Stimulated activated memory B cell treated with anti-CD40 and anti-IgM and Interleukin-4, amounts not matched to agents 10 μg/mL and 1 μg/mL and 100 μg/mL, for 72 hours (primary cell): Measurements from ENCODE around the gene PLEKHS1.
"Not testable (repeated sequence)": the region's sequence is repeated elsewhere in the genome, so short reads cannot be mapped to it uniquely, and the experiment has no call there.

Experiments used
- ATAC-seq: fragments of 150-1000 bp; cut with Tn5 transposase; 2 replicates; pipeline ENCODE4 v1.10.0; 2021
- H3K27ac Mint-ChIP-seq: one replicate; pipeline ENCODE4 v1.8.0; 2022; ENCODE audit warnings: mild to moderate bottlenecking, mixed read lengths
- H3K27me3 Mint-ChIP-seq: one replicate; pipeline ENCODE4 v1.8.0; 2022; ENCODE audit warnings: mixed read lengths
- H3K36me3 Mint-ChIP-seq: one replicate; pipeline ENCODE4 v1.8.0; 2022; ENCODE audit warnings: mixed read lengths
- H3K4me1 Mint-ChIP-seq: one replicate; pipeline ENCODE4 v1.8.0; 2022; ENCODE audit warnings: mixed read lengths
- H3K4me3 Mint-ChIP-seq: one replicate; pipeline ENCODE4 v1.8.0; 2022; ENCODE audit warnings: mild to moderate bottlenecking, moderate library complexity, mixed read lengths
- H3K9me3 Mint-ChIP-seq: one replicate; pipeline ENCODE4 v1.8.0; 2022; ENCODE audit warnings: mixed read lengths

Gene PLEKHS1

DNA sequence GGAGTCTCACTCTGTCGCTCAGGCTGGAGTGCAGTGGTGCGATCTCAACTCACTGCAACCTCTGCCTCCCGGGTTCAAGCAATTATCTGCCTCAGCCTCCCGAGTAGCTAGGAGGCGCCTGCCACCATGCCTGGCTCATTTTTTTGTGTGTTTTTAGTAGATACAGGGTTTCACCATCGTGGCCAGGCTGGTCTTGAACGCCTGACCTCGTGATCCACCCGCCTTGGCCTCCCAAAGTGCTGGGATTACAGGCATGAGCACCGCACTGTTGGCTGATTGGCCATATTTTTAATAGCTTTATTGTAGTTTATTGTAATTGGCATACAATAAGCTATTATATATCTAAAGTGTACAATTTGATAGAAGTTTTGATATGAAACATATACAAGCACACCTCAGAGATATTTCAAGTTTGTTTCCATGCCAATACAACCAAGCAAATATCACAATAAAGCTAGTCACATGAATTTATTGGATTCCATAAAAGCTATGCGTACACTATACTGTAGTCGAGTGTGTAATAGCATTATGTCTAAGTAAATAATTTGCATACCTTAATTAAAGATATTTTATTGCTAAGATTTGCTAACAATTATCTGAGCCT is 5.6 kb downstream of the PLEKHS1 start:
- peaks cover 36% of the 10 kb centered on the region for H3K27me3 Mint-ChIP-seq
- ATAC-seq, result no peak
- no peaks in the 10 kb centered on the region for H3K36me3 Mint-ChIP-seq

GRCh38 chr10:113762083-113762482 is 10.6 kb downstream of the PLEKHS1 start:
- ATAC-seq, result no peak
- Mint-ChIP-seq H3K36me3 (peaks cover 6% of the 10 kb centered on the region), H3K4me3 (no peak overlapping the region), H3K27ac (no peak overlapping the region), H3K4me1 (no peaks in the 10 kb centered on the region), H3K27me3 (peaks cover 27% of the 10 kb centered on the region), H3K9me3 (peaks cover 6% of the 10 kb centered on the region)

More for the DNA sequence above, 5.6 kb downstream of the PLEKHS1 start:
- no peaks in the 10 kb centered on the region for H3K4me1 Mint-ChIP-seq
- no peak overlapping the region for H3K27ac Mint-ChIP-seq
- no peak overlapping the region for H3K4me3 Mint-ChIP-seq
- H3K9me3 Mint-ChIP-seq, result no peaks in the 10 kb centered on the region

DNA sequence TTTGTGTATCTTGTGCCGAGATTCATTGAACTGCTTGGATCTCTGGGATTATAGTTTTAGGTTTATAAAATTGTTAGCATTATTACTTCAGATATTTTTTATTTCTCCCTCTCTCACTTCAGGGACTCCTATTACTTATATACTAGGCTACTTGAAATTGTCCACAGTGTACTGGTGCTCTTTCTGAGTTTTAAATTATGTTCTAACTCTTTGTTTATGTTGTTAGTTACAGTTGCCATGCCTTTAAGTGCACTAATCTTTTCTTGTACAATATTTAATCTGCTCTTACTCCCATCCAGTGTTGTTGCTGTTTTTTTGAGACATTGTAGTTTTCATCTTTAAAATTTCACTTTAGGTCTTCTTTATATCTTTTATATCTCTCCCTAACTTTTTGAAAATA is 13.1 kb downstream of the PLEKHS1 start:
- Mint-ChIP-seq H3K4me1 (no peaks in the 10 kb centered on the region), H3K4me3 (no peak overlapping the region), H3K27me3 (peaks cover 48% of the 10 kb centered on the region), H3K9me3 (peaks cover 6% of the 10 kb centered on the region), H3K36me3 (peaks cover 6% of the 10 kb centered on the region), H3K27ac (no peak overlapping the region)
- no peak for ATAC-seq

- no peaks in the 10 kb centered on the region for H3K4me1 Mint-ChIP-seq
- peaks cover 6% of the 10 kb centered on the region for H3K9me3 Mint-ChIP-seq
- no peak overlapping the region for H3K27ac Mint-ChIP-seq
- no peak for ATAC-seq
- peaks cover 6% of the 10 kb centered on the region for H3K36me3 Mint-ChIP-seq
- H3K4me3 Mint-ChIP-seq, result no peak overlapping the region
- peaks cover 61% of the 10 kb centered on the region for H3K27me3 Mint-ChIP-seq
Observed at GRCh38 chr10:113765910-113766309, 14.4 kb downstream of the PLEKHS1 start.

- Mint-ChIP-seq H3K36me3 (peaks cover 6% of the 10 kb centered on the region), H3K27ac (no peak overlapping the region), H3K4me3 (no peak overlapping the region), H3K4me1 (no peaks in the 10 kb centered on the region), H3K27me3 (peaks cover 68% of the 10 kb centered on the region), H3K9me3 (peaks cover 6% of the 10 kb centered on the region)
- no peak for ATAC-seq
Observed at GRCh38 chr10:113767222-113767621, 15.7 kb downstream of the PLEKHS1 start.

- no peaks in the 10 kb centered on the region for H3K9me3 Mint-ChIP-seq
- ATAC-seq, result no peak
- H3K4me1 Mint-ChIP-seq, result no peaks in the 10 kb centered on the region
- H3K36me3 Mint-ChIP-seq, result no peaks in the 10 kb centered on the region
- H3K27me3 Mint-ChIP-seq, result peaks cover 50% of the 10 kb centered on the region
- H3K27ac Mint-ChIP-seq, result no peak overlapping the region
- no peak overlapping the region for H3K4me3 Mint-ChIP-seq
Observed at GRCh38 chr10:113770346-113770745, 18.9 kb downstream of the PLEKHS1 start.

GRCh38 chr10:113771131-113771530 is 19.6 kb downstream of the PLEKHS1 start:
- H3K27ac Mint-ChIP-seq, H3K4me3 Mint-ChIP-seq, H3K9me3 Mint-ChIP-seq, H3K4me1 Mint-ChIP-seq, ATAC-seq, H3K36me3 Mint-ChIP-seq: not testable (repeated sequence)
- peaks cover 42% of the 10 kb centered on the region for H3K27me3 Mint-ChIP-seq

GRCh38 chr10:113775686-113776294 is 24.3 kb downstream of the PLEKHS1 start:
- ATAC-seq, result no peak
- H3K4me3 Mint-ChIP-seq, result no peak overlapping the region
- no peaks in the 10 kb centered on the region for H3K36me3 Mint-ChIP-seq
- H3K27ac Mint-ChIP-seq, result no peak overlapping the region
- H3K4me1 Mint-ChIP-seq, result no peaks in the 10 kb centered on the region
- no peaks in the 10 kb centered on the region for H3K9me3 Mint-ChIP-seq
- peaks cover 12% of the 10 kb centered on the region for H3K27me3 Mint-ChIP-seq

GRCh38 chr10:113776553-113776952 is 25.1 kb downstream of the PLEKHS1 start:
- no peaks in the 10 kb centered on the region for H3K4me1 Mint-ChIP-seq
- H3K36me3 Mint-ChIP-seq, result no peaks in the 10 kb centered on the region
- ATAC-seq, result no peak
- H3K9me3 Mint-ChIP-seq, result no peaks in the 10 kb centered on the region
- peaks cover 12% of the 10 kb centered on the region for H3K27me3 Mint-ChIP-seq
- H3K4me3 Mint-ChIP-seq, result no peak overlapping the region
- H3K27ac Mint-ChIP-seq, result no peak overlapping the region

- no peak for ATAC-seq
- Mint-ChIP-seq H3K27ac (no peak overlapping the region), H3K4me3 (no peak overlapping the region), H3K36me3 (no peaks in the 10 kb centered on the region), H3K9me3 (no peaks in the 10 kb centered on the region), H3K27me3 (peaks cover 26% of the 10 kb centered on the region), H3K4me1 (no peaks in the 10 kb centered on the region)
Observed at GRCh38 chr10:113780681-113781250, 29.3 kb downstream of the PLEKHS1 start.

- Mint-ChIP-seq H3K36me3 (no peaks in the 10 kb centered on the region), H3K4me1 (no peaks in the 10 kb centered on the region), H3K27ac (no peak overlapping the region), H3K9me3 (no peaks in the 10 kb centered on the region), H3K4me3 (no peak overlapping the region), H3K27me3 (peaks cover 26% of the 10 kb centered on the region)
- no peak for ATAC-seq
Observed at GRCh38 chr10:113782367-113782766, 30.9 kb downstream of the PLEKHS1 start.

DNA sequence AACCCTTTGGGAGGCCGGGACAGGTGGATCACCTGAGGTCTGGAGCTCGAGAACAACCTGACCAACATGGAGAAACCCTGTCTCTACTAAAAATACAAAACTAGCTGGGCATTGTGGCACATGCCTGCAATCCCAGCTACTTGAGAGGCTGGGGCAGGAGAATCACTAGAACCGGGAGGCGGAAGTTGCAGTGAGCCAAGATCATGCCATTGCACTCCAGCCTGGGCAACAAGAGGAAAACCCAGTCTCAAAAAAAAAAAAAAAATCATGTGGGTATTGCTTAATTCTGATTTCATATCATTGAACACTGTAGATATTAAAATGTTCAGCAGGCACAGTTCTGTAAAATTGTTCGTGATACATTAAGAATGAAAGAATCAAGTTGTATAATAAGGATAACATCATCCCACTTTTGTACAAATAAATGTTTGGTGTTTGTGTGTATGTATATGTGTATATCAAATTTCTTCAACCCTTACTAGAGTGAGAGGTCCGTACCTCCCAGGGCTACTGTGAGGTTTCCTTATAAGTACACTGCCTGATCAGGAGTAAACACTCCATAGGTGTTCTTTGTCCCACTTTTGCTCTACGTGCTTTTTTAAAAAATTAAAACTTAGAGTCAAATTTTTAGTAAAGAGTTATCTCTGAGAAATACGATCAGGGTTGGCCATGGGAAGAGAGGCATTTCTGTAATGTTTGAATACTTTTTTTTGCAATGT is 31.7 kb downstream of the PLEKHS1 start:
- H3K27ac Mint-ChIP-seq, result no peak overlapping the region
- ATAC-seq, result no peak
- peaks cover 33% of the 10 kb centered on the region for H3K27me3 Mint-ChIP-seq
- H3K9me3 Mint-ChIP-seq, result no peaks in the 10 kb centered on the region
- H3K36me3 Mint-ChIP-seq, result no peaks in the 10 kb centered on the region
- H3K4me3 Mint-ChIP-seq, result no peak overlapping the region
- no peaks in the 10 kb centered on the region for H3K4me1 Mint-ChIP-seq

- no peak overlapping the region for H3K4me3 Mint-ChIP-seq
- H3K27ac Mint-ChIP-seq, result no peak overlapping the region
- peaks cover 6% of the 10 kb centered on the region for H3K4me1 Mint-ChIP-seq
- peaks cover 28% of the 10 kb centered on the region for H3K27me3 Mint-ChIP-seq
- ATAC-seq, result peak; percentile 58
- no peaks in the 10 kb centered on the region for H3K36me3 Mint-ChIP-seq
- no peaks in the 10 kb centered on the region for H3K9me3 Mint-ChIP-seq
Observed at GRCh38 chr10:113788604-113789083, 37.2 kb downstream of the PLEKHS1 start.

GRCh38 chr10:113791691-113792090 is 40.2 kb downstream of the PLEKHS1 start:
- no peak overlapping the region for H3K27ac Mint-ChIP-seq
- peaks cover 55% of the 10 kb centered on the region for H3K27me3 Mint-ChIP-seq
- peaks cover 6% of the 10 kb centered on the region for H3K4me1 Mint-ChIP-seq
- no peak overlapping the region for H3K4me3 Mint-ChIP-seq
- no peak for ATAC-seq
- H3K36me3 Mint-ChIP-seq, result no peaks in the 10 kb centered on the region
- H3K9me3 Mint-ChIP-seq, result no peaks in the 10 kb centered on the region

GRCh38 chr10:113801569-113801968 is 50.1 kb downstream of the PLEKHS1 start:
- Mint-ChIP-seq H3K9me3 (no peaks in the 10 kb centered on the region), H3K36me3 (no peaks in the 10 kb centered on the region), H3K27me3 (peaks cover 5% of the 10 kb centered on the region), H3K4me1 (peaks cover 16% of the 10 kb centered on the region), H3K27ac (no peak overlapping the region), H3K4me3 (no peak overlapping the region)
- no peak for ATAC-seq
